Measurements from ENCODE around the gene USP21.

DNA sequence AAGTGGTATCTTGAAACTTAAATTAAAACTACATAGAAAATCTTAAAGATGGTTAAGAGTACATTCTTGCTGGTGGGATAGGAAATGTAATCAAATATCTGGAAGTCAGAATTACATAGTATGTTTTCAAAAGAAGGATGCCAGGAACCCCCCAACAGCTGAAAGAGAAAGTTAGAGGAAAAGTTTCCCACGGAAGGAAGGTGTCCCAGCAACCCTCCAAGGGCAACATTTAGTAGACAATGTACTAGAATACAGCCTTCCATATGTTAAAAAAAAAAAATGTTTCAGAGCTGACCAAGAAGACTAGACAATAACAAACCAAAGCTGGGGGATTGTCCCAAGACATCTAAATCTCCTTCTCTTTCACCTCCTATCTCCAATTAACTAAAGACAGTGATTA, 29.0 kb upstream of the USP21 start:
- TF ChIP-seq, protein P1, sequence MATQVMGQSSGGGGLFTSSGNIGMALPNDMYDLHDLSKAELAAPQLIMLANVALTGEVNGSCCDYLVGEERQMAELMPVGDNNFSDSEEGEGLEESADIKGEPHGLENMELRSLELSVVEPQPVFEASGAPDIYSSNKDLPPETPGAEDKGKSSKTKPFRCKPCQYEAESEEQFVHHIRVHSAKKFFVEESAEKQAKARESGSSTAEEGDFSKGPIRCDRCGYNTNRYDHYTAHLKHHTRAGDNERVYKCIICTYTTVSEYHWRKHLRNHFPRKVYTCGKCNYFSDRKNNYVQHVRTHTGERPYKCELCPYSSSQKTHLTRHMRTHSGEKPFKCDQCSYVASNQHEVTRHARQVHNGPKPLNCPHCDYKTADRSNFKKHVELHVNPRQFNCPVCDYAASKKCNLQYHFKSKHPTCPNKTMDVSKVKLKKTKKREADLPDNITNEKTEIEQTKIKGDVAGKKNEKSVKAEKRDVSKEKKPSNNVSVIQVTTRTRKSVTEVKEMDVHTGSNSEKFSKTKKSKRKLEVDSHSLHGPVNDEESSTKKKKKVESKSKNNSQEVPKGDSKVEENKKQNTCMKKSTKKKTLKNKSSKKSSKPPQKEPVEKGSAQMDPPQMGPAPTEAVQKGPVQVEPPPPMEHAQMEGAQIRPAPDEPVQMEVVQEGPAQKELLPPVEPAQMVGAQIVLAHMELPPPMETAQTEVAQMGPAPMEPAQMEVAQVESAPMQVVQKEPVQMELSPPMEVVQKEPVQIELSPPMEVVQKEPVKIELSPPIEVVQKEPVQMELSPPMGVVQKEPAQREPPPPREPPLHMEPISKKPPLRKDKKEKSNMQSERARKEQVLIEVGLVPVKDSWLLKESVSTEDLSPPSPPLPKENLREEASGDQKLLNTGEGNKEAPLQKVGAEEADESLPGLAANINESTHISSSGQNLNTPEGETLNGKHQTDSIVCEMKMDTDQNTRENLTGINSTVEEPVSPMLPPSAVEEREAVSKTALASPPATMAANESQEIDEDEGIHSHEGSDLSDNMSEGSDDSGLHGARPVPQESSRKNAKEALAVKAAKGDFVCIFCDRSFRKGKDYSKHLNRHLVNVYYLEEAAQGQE (IDR thresholded peaks at IDR 0.05; ENCODE audit: insufficient read depth in 1 of 2, low read depth in 2 of 2, low read length in 2 of 2): no peak
- TF ChIP-seq POLR2AphosphoS5 (IDR thresholded peaks at IDR 0.05; ENCODE audit: low read depth, low read length): no peak

All from PFSK-1 (cell line).